GM21786 (cell line): ENCODE data around the gene ENO3.
"Not testable (repeated sequence)": the region's sequence is repeated elsewhere in the genome, so short reads cannot be mapped to it uniquely, and the experiment has no call there.

ENCODE experiments used
- ATAC-seq: cut with Tn5 transposase; IDR thresholded peaks from one replicate; pipeline ENCODE4 v1.9.1; 2021; ENCODE audit not compliant: unreplicated experiment

The ENO3 gene

GRCh38 chr17:4950746-4951204, at the start of gene ENO3:
TSS of gene ENO3 (plus strand) at chr17:4951119. CDS start at chr17:4951830, 711 bp downstream.
- no peak for ATAC-seq

GRCh38 chr17:4901648-4902344, 49.1 kb upstream of the ENO3 start:
- ATAC-seq, result no peak

- ATAC-seq, result no peak
Measured at GRCh38 chr17:4902540-4902939, 48.4 kb upstream of the ENO3 start.

- ATAC-seq, result no peak
Measured at GRCh38 chr17:4903051-4903818, 47.7 kb upstream of the ENO3 start, which contains the start of gene CHRNE. TSS of gene CHRNE (minus strand) at chr17:4903098. CDS start at chr17:4903063, 35 bp downstream.

- not testable (repeated sequence) for ATAC-seq
Measured at GRCh38 chr17:4906642-4907041, 44.3 kb upstream of the ENO3 start.

- ATAC-seq, result no peak
Measured at GRCh38 chr17:4908301-4908700, 42.6 kb upstream of the ENO3 start.

- no peak for ATAC-seq
Measured at GRCh38 chr17:4908711-4909496, 42.0 kb upstream of the ENO3 start.

GRCh38 chr17:4913994-4914393, 36.9 kb upstream of the ENO3 start:
- ATAC-seq, result no peak

GRCh38 chr17:4914551-4914950, 36.4 kb upstream of the ENO3 start:
- ATAC-seq, result not testable (repeated sequence)

- no peak for ATAC-seq
Measured at GRCh38 chr17:4919511-4920047, 31.3 kb upstream of the ENO3 start.

- ATAC-seq, result no peak
Measured at GRCh38 chr17:4920351-4921048, 30.4 kb upstream of the ENO3 start.

- no peak for ATAC-seq
Measured at GRCh38 chr17:4921320-4921719, 29.6 kb upstream of the ENO3 start.

GRCh38 chr17:4926577-4927335, 24.2 kb upstream of the ENO3 start:
- ATAC-seq, result not testable (repeated sequence)

GRCh38 chr17:4928881-4929280, 22.0 kb upstream of the ENO3 start:
- ATAC-seq, result no peak

- no peak for ATAC-seq
Measured at GRCh38 chr17:4931963-4932362, 19.0 kb upstream of the ENO3 start, which contains the start of gene GP1BA. TSS of gene GP1BA (plus strand) at chr17:4932277. CDS start at chr17:4932605, 328 bp downstream.

GRCh38 chr17:4932756-4933155, 18.2 kb upstream of the ENO3 start:
- ATAC-seq, result no peak

- no peak for ATAC-seq
Measured at GRCh38 chr17:4933646-4934045, 17.3 kb upstream of the ENO3 start.

- no peak for ATAC-seq
Measured at GRCh38 chr17:4934173-4934979, 16.5 kb upstream of the ENO3 start.

GRCh38 chr17:4935650-4936049, 15.3 kb upstream of the ENO3 start:
- ATAC-seq, result no peak
